Measurements from ENCODE around the gene PSMB11.

DNA sequence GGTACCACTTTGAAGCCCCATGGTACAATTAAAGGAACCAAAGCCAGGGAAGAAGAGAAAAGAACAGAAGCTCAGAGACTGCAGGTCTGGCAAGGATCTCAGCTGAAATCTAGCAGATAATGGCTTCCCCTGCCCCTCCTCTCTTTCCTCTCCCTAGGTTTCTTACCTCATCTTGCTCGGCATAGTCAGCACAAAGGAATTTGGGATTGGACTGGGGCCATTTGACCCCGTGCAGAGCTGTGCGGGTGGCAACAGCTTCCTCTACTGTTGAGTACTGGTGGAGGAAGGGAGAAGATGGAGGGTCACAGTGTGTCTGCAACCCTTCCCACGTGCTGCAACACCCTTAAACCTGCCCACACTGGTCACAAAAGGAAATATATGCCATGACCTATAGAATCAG, 20.0 kb downstream of the PSMB11 start:
- TF ChIP-seq CTCF (IDR thresholded peaks at IDR 0.05; ENCODE audit: poor library complexity): no peak
- TF ChIP-seq EZH2 (IDR thresholded peaks at IDR 0.05; ENCODE audit: borderline replicate concordance): no peak

All from hepatocyte (in vitro differentiated cells).